H1 (cell line): ENCODE results near the gene CELF1. TPM values are rescaled to one million over a fixed set of nuclear protein-coding genes. Genes with fewer than 3 reads are reported as not detected.

Experiments
- CTCF ChIA-PET: fragments of 300-600 bp; sonication (Branson Sonifier 250); formaldehyde crosslinking; loops from one replicate; lab custom pipeline; 2021; ENCODE audit not compliant: partially characterized antibody; lab: Charles Lee
- POLR2A ChIA-PET: fragments of 300-600 bp; sonication (Branson Sonifier 250); formaldehyde crosslinking; loops from one replicate; lab custom pipeline; 2021; ENCODE audit warnings: inconsistent platforms; ENCODE audit not compliant: partially characterized antibody; lab: Charles Lee
- DNase-seq, 2 experiments: peaks; one replicate each; pipeline versions ENCODE4 v3.0.0 to v3.0.0-alpha.2; 2010 to 2022; ENCODE audit warnings: low spot score in 2 of 2, low read depth in 1 of 2, mixed read lengths in 1 of 2
- FAIRE-seq: peaks from 2 replicates; lab custom pipeline; 2011; peaks lifted over from hg19 to GRCh38; lab: Jason Lieb, UNC
- H2AFZ ChIP-seq: 2 replicates; pipeline ENCODE4 v1.8.1; 2012; ENCODE audit warnings: low read length, inconsistent platforms
- H2AK5ac ChIP-seq: 2 replicates; pipeline ENCODE4 v1.6.1; 2013; ENCODE audit warnings: low read depth, low read length
- H2BK120ac ChIP-seq: replicated peaks from 2 replicates; pipeline ENCODE3; 2013; ENCODE audit warnings: low read depth, low read length, inconsistent platforms
- H2BK12ac ChIP-seq: 2 replicates; pipeline ENCODE4 v1.6.1; 2013; ENCODE audit warnings: low read depth, low read length
- H2BK15ac ChIP-seq: 2 replicates; pipeline ENCODE4 v1.6.1; 2013; ENCODE audit warnings: low read length
- H2BK20ac ChIP-seq: 2 replicates; pipeline ENCODE4 v1.6.1; 2013; ENCODE audit warnings: low read length
- H2BK5ac ChIP-seq: 2 replicates; pipeline ENCODE4 v1.6.1; 2013; ENCODE audit warnings: low read depth, low read length
- H3K14ac ChIP-seq: 2 replicates; pipeline ENCODE4 v1.6.1; 2013; ENCODE audit warnings: inconsistent platforms; ENCODE audit not compliant: insufficient read length
- H3K18ac ChIP-seq: 2 replicates; pipeline ENCODE4 v1.6.1; 2013; ENCODE audit warnings: low read length; ENCODE audit errors: extremely low read depth
- H3K23ac ChIP-seq: 2 replicates; pipeline ENCODE4 v1.6.1; 2013; ENCODE audit warnings: inconsistent platforms; ENCODE audit not compliant: insufficient read length
- H3K23me2 ChIP-seq: 2 replicates; pipeline ENCODE4 v1.6.1; 2013; ENCODE audit warnings: low read depth, low read length
- H3K27ac ChIP-seq: 2 replicates; pipeline ENCODE4 v1.6.1; 2011; ENCODE audit warnings: low read depth, low read length, inconsistent platforms
- H3K27me3 ChIP-seq, 4 experiments: replicated peaks in 1 of 4; 1 replicate in 1 of 4; 2 replicates in 3 of 4; pipeline versions ENCODE4 v1.6.1 to v1.8.1; 2011 to 2013; ENCODE audit warnings: low read length in 3 of 4, mild to moderate bottlenecking in 3 of 4, inconsistent platforms in 2 of 4, mixed read lengths in 2 of 4, moderate library complexity in 1 of 4; ENCODE audit not compliant: control insufficient read depth in 3 of 4, insufficient read depth in 3 of 4; ENCODE audit errors: extremely low read depth in 1 of 4
- H3K36me3 ChIP-seq, 4 experiments: 2 replicates each; pipeline versions ENCODE4 v1.6.1 to v1.8.1; 2011 to 2013; ENCODE audit warnings: mild to moderate bottlenecking in 4 of 4, low read length in 3 of 4, moderate library complexity in 2 of 4, control low read depth in 1 of 4, inconsistent platforms in 1 of 4; ENCODE audit not compliant: insufficient read depth in 4 of 4, control insufficient read depth in 2 of 4
- H3K4ac ChIP-seq: replicated peaks from 2 replicates; pipeline ENCODE3; 2013; ENCODE audit warnings: low read length, low read depth, mixed read lengths, inconsistent platforms; ENCODE audit not compliant: insufficient read length
- H3K4me1 ChIP-seq, 4 experiments: replicated peaks in 1 of 4; 1 replicate in 1 of 4; 2 replicates in 3 of 4; pipeline versions ENCODE4 v1.6.1 to v1.8.1; 2011 to 2013; ENCODE audit warnings: low read length in 3 of 4, inconsistent platforms in 2 of 4, mixed read lengths in 1 of 4; ENCODE audit not compliant: insufficient read depth in 4 of 4, control insufficient read depth in 3 of 4
- H3K4me2 ChIP-seq, 2 experiments: 2 replicates each; pipeline versions ENCODE4 v1.6.1 to v1.8.1; 2011 to 2013; ENCODE audit warnings: low read depth in 2 of 2, low read length in 2 of 2, control low read depth in 1 of 2, inconsistent platforms in 1 of 2, mild to moderate bottlenecking in 1 of 2; ENCODE audit not compliant: insufficient read depth in 1 of 2
- H3K4me3 ChIP-seq, 4 experiments: fragments of 200-600, 300-600 bp in 1 of 4; sonication (generic), shearing (Covaris generic), sonication (Bioruptor Twin) in 1 of 4; 2 replicates each; pipeline versions ENCODE4 v1.5.1 to v1.8.1; 2011 to 2016; ENCODE audit warnings: low read length in 4 of 4, low read depth in 3 of 4, control low read depth in 2 of 4, inconsistent platforms in 2 of 4, mild to moderate bottlenecking in 2 of 4, mixed read lengths in 1 of 4, moderate library complexity in 1 of 4; ENCODE audit not compliant: insufficient read depth in 2 of 4; ENCODE audit errors: extremely low read depth in 1 of 4
- H3K56ac ChIP-seq: replicated peaks from 2 replicates; pipeline ENCODE3; 2013; ENCODE audit warnings: low read depth, mild to moderate bottlenecking, mixed read lengths, low read length, inconsistent platforms; ENCODE audit not compliant: insufficient read length
- H3K79me1 ChIP-seq: 2 replicates; pipeline ENCODE4 v1.6.1; 2013; ENCODE audit warnings: low read depth, low read length, control low read depth
- H3K79me2 ChIP-seq, 2 experiments: 2 replicates each; pipeline versions ENCODE4 v1.6.1 to v1.8.1; 2012 to 2013; ENCODE audit warnings: low read length in 2 of 2, mild to moderate bottlenecking in 2 of 2, inconsistent platforms in 1 of 2; ENCODE audit not compliant: insufficient read depth in 2 of 2, control insufficient read depth in 1 of 2
- H3K9ac ChIP-seq, 4 experiments: replicated peaks in 1 of 4; 1 replicate in 1 of 4; 2 replicates in 3 of 4; pipeline versions ENCODE4 v1.6.1 to v1.8.1; 2011 to 2013; ENCODE audit warnings: low read depth in 3 of 4, low read length in 3 of 4, control low read depth in 2 of 4, mild to moderate bottlenecking in 2 of 4, moderate library complexity in 2 of 4, inconsistent platforms in 1 of 4; ENCODE audit errors: extremely low read depth in 1 of 4
- H3K9me3 ChIP-seq, 2 experiments: 2 replicates each; pipeline versions ENCODE4 v1.6.1 to v1.8.1; 2012 to 2013; ENCODE audit warnings: mild to moderate bottlenecking in 2 of 2, moderate library complexity in 2 of 2, control low read depth in 1 of 2, inconsistent platforms in 1 of 2, low read depth in 1 of 2, low read length in 1 of 2, mixed read lengths in 1 of 2; ENCODE audit not compliant: insufficient read depth in 2 of 2
- H4K20me1 ChIP-seq, 2 experiments: replicated peaks in 1 of 2; 2 replicates each; pipeline versions ENCODE3 to v1.8.1; 2011 to 2013; ENCODE audit warnings: inconsistent platforms in 2 of 2, low read length in 2 of 2, mild to moderate bottlenecking in 1 of 2; ENCODE audit not compliant: insufficient read depth in 2 of 2, control insufficient read depth in 1 of 2
- H4K5ac ChIP-seq: 2 replicates; pipeline ENCODE4 v1.6.1; 2013; ENCODE audit warnings: low read length, low read depth, mixed read lengths, inconsistent platforms; ENCODE audit not compliant: insufficient read length
- H4K8ac ChIP-seq: 2 replicates; pipeline ENCODE4 v1.8.0; 2013; ENCODE audit warnings: mild to moderate bottlenecking, moderate library complexity, low read length, inconsistent platforms; ENCODE audit not compliant: insufficient read depth; ENCODE audit errors: extremely low read depth
- H4K91ac ChIP-seq: replicated peaks from 2 replicates; pipeline ENCODE3; 2013; ENCODE audit warnings: low read length, mixed read lengths, inconsistent platforms; ENCODE audit not compliant: insufficient read length
- ATF2 ChIP-seq: IDR thresholded peaks from 2 replicates; pipeline ENCODE4 v1.6.1; 2012; ENCODE audit warnings: low read length, inconsistent platforms
- BRCA1 ChIP-seq: IDR thresholded peaks from 2 replicates; pipeline ENCODE4 v1.6.1; 2012; ENCODE audit warnings: low read depth, low read length, improper control_type of control experiment
- CREB1 ChIP-seq: IDR thresholded peaks from 2 replicates; pipeline ENCODE4 v1.6.1; 2012; ENCODE audit warnings: inconsistent platforms
- PHF8 ChIP-seq: fragments of 200-600 bp; sonication (generic); conservative IDR thresholded peaks from 2 replicates; pipeline ENCODE4 v1.7.1; 2012; ENCODE audit warnings: low read depth, mild to moderate bottlenecking, inconsistent platforms, low read length, moderate library complexity
- POLR2AphosphoS5 ChIP-seq: IDR thresholded peaks from 2 replicates; pipeline ENCODE4 v1.6.1; 2011; ENCODE audit warnings: low read depth, low read length
- RAD21 ChIP-seq, 2 experiments: IDR thresholded peaks in 1 of 2; conservative IDR thresholded peaks in 1 of 2; 2 replicates each; pipeline ENCODE4 v1.6.1; 2011; ENCODE audit warnings: low read depth in 2 of 2, low read length in 2 of 2, improper control_type of control experiment in 1 of 2, inconsistent platforms in 1 of 2, mild to moderate bottlenecking in 1 of 2, moderate library complexity in 1 of 2
- SRF ChIP-seq: IDR thresholded peaks from 2 replicates; pipeline ENCODE4 v1.6.1; 2011; ENCODE audit warnings: mild to moderate bottlenecking, low read depth, low read length, moderate library complexity
- TAF7 ChIP-seq: optimal IDR thresholded peaks from 2 replicates; pipeline ENCODE3; 2011; ENCODE audit warnings: low read depth, mild to moderate bottlenecking, inconsistent platforms, low read length, moderate library complexity, borderline replicate concordance
- USF2 ChIP-seq: IDR thresholded peaks from 2 replicates; pipeline ENCODE4 v1.6.1; 2011; ENCODE audit warnings: low read length, improper control_type of control experiment
- WGBS, 2 experiments: shearing (Covaris generic) in 1 of 2; methylation state at CpG; one replicate each; pipeline versions ENCODE4 v1.1.6 to v1.1.7; 2013 to 2015; ENCODE audit warnings: low lambda C conversion rate in 2 of 2, mixed read lengths in 2 of 2, inconsistent platforms in 1 of 2, low coverage in 1 of 2, missing lambda C conversion rate in 1 of 2; ENCODE audit not compliant: insufficient replicate concordance in 2 of 2, insufficient coverage in 1 of 2, insufficient read length in 1 of 2; ENCODE audit errors: extremely low coverage in 1 of 2, missing lambda C conversion rate in 1 of 2; 5-methylcytosine and 5-hydroxymethylcytosine counted together
- polyA plus RNA-seq, 7 experiments: library from polyadenylated mRNA; depleted of rRNA in 3 of 7; stranded (reverse) in 5 of 7; unstranded in 2 of 7; fragments of >200 nt in 5 of 7; fragments of 200-250 nt in 2 of 7; gene quantifications; 1 replicate in 5 of 7; 2 replicates in 1 of 7; 4 replicates in 1 of 7; pipeline versions ENCODE4 v1.2.1 to v1.2.3, GENCODE V29; 2011 to 2013; ENCODE audit warnings: missing spikeins in 2 of 7, mixed read lengths in 2 of 7
- total RNA-seq: library from RNA; stranded (reverse); fragmentation: NEBNext Ultra II Directional; extraction: Animal tissue kit (Norgen Biotek cat#: 25700); gene quantifications from 2 replicates; pipeline ENCODE4 v1.2.1, GENCODE V29; 2021

The CELF1 gene
- total and polyA plus RNA-seq, 2 of the 8 experiments (the other 6 are each of a cell fraction or from before 2014, with no cell fraction given), result 131 to 197 TPM

- Histone ChIP-seq H2BK12ac (no peak overlapping the region), H3K36me3 (peaks cover 0 to 8% (median 0%) of the 10 kb centered on the region in 4 experiments; a peak in 1 of 8 replicates), H3K23ac (no peak overlapping the region), H3K4ac (no peak overlapping the region), H2BK5ac (no peak overlapping the region), H4K8ac (no peak overlapping the region), H3K23me2 (no peaks in the 10 kb centered on the region), H3K27me3 (no peaks in the 10 kb centered on the region), H2BK20ac (no peak overlapping the region), H3K9ac (no peak overlapping the region), H3K27ac (no peak overlapping the region), H2AK5ac (no peak overlapping the region), H3K9me3 (no peaks in the 10 kb centered on the region), H4K20me1 (peaks cover 23 to 25% of the 10 kb centered on the region in 2 experiments), H3K4me1 (no peaks in the 10 kb centered on the region; a peak in 1 of 7 replicates), H3K56ac (no peak overlapping the region), H3K79me1 (no peaks in the 10 kb centered on the region), H3K4me3 (no peak overlapping the region), H3K14ac (no peak overlapping the region), H4K5ac (no peak overlapping the region), H3K4me2 (no peak overlapping the region), H2BK120ac (no peak overlapping the region), H2BK15ac (no peak overlapping the region), H3K18ac (no peak overlapping the region), H2AFZ (no peak overlapping the region), H4K91ac (no peak overlapping the region), H3K79me2 (peaks cover 25 to 99% of the 10 kb centered on the region in 2 experiments)
- no peak for FAIRE-seq
- CTCF ChIA-PET, result interaction anchor here (0.6 to 1.9 kb wide), 10 partner anchors 10 to 120 kb away, joined by 3 to 6 read pairs (median 4); partner anchors contain the start of gene CELF1
- POLR2A ChIA-PET, result interaction anchor here (0.6 to 3.1 kb wide), 6 partner anchors 8 to 31 kb away, joined by 3 to 11 read pairs (median 5); no protein-coding TSS in a partner anchor
- no peak for DNase-seq
- 98% methylated on average over 2 of the region's 2 CpGs; no CpG with 5 or more reads in 1 of the 2 experiments for WGBS, 2 experiments
- TF ChIP-seq CREB1 (no peak), PHF8 (no peak), USF2 (no peak), POLR2AphosphoS5 (no peak), TAF7 (no peak), SRF (no peak), BRCA1 (no peak), RAD21 (IDR thresholded peaks at IDR 0.05 in 1 of 2, conservative IDR thresholded peaks at IDR 0.05 in 1 of 2; ENCODE audit: low read depth in 2 of 2, low read length in 2 of 2) (no peak), ATF2 (no peak)
These were observed 20.2 kb downstream of the CELF1 start for GRCh38 chr11:47532597-47533213.
